Measurements from ENCODE around the gene GYPC.
"Not testable (repeated sequence)": the region's sequence is repeated elsewhere in the genome, so short reads cannot be mapped to it uniquely, and the experiment has no call there.

The GYPC gene

DNA sequence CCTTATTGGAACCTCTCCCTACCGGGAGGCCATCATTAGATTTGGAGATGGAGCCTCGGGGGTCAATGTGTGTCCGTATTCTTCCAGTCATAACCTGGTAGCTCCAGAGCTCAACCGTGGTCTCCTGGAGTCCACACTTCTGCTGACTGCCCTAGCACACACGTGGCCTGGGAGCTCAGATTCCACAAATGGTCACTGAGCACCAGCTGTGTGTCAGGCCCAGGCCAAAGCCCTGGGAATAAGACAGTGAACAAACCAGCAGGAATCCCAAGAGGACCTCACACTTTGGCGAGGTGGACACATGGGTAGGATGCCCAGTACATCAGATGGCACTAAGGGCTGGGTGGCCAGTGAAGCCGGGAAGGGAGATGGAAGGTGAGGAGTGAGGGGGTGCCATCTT is 15.5 kb downstream of the GYPC start:
- no peak for DNase-seq (ENCODE audit: low spot score)

DNA sequence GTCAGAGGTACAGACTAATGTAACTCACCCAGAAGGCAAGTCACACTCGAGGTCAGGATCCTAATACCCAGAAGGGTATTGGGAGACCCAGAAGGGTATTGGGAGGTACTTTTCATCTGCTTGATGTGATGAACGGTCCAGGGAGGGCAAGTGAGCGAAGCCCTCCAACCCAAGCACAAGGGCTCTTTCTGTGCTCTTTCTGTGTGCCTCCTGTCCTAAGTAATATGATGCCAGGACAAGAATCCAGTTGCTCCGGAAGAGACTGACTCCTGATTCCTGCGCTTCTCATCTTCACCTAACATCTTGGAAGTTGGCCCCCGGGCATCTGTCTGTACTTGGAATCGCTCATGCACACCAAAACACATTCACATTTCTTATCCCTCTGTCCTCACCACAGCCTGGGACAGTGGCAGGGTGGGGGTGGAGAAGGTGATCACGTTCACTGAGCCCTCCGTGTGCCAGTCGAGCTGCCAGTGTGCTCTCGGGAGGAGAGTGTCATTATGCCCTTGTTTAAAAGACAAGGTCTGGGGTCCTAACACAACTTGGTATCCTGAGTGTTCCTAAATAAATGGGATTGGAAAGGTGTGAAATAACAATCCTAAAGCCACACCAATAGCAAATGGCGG is 17.1 kb downstream of the GYPC start:
- no peak for DNase-seq (ENCODE audit: low spot score)

DNA sequence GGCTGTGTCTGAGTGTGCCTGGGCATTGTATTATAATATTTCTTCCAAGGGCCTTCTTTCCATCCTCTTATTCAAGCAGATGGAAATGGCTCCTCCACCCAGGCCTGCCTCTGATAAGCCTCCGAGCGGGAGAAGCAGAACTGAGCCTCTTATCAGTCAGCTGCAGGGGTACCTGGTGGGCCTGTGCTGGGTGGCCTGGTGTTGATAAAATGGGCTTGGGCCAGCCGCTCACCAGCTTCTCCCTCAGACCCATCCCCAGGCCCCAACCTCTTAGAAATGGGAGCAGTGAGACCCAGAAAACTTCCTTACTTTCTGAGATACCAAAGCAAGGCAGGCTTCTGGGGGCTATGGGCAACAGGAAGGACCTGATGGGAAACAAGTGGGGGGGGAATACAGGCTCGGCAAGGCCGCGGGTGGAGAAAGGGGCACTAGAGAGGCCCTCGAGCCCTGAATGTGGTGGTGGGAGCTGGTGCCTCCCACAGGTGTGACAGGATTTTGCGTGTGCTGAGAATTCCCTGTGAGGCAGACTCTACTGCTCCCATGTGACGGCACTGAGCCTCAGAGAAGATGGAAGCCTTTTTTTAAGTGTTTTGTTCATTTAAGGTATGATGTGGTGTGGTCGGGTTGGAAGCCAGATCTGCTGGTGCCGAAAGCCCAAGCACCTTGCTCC is 18.3 kb downstream of the GYPC start:
- no peak for DNase-seq (ENCODE audit: low spot score)

DNA sequence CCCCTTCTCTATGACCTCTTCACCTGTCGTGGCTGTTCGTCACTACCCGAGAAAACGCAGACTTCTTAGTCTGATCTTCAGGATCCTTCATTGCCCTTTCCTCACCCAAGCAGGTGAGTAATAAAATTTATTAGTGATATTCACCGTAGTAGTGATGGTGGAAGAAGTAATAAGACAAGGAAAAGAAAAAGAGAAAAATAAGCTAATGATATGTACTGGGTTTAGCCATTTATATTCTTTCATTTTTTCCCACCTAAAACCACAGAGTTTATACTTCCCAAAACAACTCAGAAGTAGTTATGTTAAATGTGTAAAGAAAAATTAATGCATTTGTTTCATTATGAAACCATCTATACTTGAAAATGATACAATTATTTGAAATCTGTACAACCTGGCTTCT is 19.7 kb downstream of the GYPC start:
- DNase-seq (ENCODE audit: low spot score), result no peak

DNA sequence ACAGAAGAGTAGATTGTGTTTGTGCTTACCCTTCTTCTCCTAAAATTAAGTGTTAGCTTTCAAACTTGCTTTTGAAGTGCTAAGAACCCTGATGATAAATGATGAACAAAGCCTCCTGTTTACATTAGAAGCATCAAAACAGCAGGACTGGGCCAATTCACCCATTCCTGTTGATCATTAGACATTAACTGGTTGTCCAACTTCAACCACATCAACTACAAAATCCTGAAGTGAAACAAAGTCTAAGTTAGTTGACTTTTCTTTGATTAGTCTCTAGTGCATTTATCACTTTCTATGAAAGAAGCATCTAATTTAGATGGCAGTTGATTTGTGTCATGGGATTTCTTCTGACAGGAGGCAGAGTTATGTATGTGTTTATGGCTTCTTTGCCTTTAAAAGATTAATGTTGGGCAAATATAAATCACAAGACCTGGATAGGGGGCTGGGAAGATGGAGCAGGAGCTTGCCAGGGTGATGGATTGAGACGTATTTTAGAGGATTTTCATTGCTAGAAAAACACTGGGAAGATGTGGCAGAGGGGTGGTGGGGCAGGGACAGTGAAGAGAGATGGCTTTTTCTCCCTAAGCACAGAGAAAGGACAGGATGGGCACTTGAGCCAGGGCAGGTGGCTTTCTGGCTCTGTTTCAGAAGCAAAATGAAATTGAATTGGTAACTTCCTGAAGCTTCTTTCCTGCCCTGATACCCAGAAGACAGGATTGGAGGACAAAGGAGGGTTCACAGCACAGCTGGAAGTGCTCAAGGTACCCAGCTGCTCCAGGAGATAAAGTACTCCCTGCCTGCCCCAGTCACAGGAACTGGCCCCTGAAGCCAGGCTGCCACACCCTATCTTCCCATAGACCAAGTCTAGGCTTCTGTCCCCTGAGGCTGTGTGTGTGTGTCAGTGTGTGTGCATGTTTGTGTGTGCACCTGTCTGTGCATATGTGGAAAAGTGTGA is 20.5 kb downstream of the GYPC start:
- no peak for DNase-seq (ENCODE audit: low spot score)

DNA sequence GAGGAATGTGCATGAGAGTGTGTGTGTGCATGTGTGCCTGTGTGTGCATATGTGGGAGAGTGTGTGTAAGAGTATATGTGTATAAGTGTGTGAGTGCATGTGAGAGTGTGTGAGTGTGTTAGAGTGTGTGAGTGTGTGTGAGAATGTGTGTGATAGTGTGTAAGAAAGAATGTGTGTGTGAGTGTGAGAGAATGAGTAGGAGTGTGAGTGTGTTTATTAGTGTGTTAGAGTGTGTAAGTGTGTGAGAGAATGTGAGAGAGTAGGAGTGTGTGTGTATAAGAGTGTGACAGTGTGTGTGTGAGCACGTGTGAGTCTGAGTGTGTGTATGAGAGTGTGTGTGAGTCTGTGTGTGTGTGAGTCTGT is 21.2 kb downstream of the GYPC start:
- no peak for DNase-seq (ENCODE audit: low spot score)

DNA sequence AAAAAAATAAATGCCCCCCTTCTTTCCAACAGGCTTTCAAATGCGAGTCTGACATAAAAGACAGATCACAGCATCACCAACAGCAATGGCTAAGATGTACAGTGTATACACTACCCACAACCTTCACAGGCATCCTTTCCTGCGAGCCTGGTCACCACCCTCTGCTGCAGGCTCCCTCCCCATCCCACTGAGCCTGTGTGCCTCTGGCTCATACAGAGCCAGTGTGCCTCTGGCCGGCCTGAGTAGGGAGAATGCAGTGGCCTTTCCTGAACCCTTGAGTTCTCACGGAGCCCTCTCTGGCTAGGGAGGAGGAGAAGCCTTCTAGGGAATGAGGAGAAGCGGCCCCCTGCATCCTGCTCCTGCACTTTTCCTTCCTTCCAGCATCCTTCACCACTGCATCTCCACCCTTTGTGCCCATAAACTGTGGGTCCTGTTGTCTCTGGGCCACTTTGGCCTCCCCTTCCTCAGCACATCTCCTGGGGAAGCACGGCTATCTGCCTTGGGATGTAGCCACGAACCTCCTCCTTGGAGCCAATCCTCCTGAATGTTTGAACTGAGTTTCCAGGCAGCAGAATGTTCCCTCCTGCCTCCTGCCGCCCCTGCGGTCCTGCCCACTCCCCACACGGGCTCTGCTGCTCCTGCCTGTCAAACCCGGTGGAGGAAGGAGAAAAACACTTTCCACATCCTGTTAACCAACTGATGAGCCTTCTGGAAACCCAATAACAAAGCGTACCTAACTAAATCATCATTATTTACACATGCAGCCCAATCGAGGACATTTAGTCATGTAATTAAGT is 22.5 kb downstream of the GYPC start:
- DNase-seq (ENCODE audit: low spot score), result no peak

DNA sequence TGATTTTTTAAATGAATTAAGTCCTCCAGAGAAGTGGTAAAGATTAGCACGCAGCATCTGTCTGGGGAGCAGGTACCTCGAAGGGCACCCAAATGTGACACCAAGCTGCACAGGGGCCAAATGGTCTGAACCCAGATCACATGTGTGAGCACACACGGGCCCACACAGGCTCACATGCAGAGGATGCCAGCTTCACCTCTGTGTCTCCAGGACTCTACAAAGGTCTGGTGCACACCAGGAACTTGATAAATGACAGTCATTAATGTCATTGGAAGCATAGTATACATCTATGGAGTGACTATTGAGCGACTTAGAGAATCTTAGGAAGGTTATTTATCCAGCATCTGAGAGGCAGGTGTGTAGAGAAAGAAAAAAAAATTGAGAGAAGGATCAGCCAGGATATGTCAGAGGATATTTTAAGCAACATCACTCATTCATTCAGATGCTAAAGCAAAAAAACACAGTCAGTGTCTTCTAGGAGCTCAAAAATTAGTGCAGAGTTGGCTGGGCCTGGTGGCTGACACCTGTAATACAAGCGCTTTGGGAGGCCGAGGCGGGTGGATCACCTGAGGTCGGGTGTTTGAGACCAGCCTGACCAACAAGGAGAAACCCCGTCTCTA is 23.2 kb downstream of the GYPC start:
- DNase-seq (ENCODE audit: low spot score), result no peak

DNA sequence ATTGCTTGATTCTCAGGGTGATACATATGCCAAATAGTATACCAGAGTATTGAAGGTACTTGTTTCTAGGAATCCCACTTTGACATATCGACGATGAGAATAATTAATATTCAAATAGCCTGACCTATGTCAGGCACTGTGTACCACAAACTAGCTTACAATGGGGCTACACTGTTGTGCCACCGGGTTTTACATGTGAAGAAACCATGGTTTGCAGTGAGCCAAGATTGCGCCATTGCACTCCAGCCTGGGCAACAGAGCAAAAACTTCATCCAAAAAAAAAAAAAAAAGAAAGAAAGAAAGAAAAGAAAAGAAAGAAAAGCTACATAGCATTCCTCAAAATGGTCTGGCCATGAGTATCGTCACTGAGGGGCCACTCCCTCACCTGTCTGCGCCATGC is 25.5 kb downstream of the GYPC start:
- no peak for DNase-seq (ENCODE audit: low spot score)

DNA sequence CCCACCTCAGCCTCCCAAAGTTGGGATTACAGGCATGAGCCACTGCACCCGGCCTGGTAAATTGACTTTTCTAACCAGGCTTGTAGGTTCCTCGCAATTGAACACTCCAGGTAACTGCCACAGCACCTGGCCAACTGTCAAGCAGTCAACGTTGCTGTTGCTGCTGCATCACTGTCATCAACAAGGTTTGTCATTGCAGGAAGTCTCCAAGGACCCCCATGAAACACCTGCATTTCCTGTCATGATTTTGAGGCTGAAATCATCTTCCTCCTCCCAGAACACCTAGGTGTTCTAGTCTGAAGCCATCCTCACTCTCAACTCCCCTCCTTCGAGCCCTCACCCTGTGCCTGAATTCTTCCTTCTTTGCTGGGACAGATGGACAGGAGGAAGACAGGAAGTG is 29.7 kb downstream of the GYPC start:
- DNase-seq (ENCODE audit: low spot score), result no peak

DNA sequence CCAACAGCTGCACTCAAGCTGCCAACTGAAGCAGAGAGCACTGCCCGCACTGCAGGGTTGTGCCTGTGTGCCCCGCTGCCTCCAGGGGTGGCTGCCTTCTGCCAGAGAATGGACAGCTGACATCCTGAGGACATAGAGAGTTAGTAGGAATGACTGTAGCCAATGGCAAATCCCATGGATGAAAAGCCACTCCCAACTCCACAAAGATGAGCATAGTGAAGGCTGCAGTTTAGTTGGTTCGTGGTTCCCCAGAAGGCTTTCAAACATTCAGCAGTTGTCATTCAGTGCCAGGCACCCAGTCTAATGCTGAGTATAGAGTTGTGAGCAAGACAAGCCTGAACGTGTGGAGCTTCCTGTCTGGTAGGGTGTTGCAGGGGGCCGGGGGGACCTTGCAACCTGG is 30.3 kb downstream of the GYPC start:
- DNase-seq (ENCODE audit: low spot score), result no peak

DNA sequence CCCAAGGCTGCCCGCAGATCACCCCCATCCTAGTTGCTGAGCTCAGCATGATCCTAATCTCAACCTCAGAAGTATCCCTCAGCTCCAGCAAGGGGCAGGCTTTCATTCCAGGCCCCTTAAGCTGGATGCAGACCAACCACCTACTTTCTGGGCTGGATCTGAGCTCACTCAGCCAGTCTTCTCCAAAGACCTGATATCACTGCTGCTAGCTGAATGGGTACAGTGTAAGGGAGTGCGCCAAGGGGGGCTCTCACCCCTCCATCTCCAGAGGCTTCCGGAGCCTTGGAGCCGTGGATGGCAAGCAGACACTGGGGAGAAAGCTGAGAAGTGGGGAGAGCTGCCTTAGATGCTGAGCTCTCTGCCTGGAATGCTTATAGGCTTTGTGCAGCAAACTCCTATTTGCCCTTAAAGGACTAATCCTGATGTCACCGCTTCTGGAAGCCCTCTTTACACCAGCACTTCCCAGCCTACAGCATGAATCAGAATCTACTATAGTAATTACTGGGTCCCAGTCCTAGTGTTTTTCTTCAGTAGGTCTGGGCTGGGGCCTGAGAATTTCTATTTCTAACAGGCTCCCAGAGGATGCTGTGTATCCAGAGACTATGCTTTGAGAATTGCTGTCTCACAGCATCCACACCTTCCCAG is 31.0 kb downstream of the GYPC start:
- no peak for DNase-seq (ENCODE audit: low spot score)

DNA sequence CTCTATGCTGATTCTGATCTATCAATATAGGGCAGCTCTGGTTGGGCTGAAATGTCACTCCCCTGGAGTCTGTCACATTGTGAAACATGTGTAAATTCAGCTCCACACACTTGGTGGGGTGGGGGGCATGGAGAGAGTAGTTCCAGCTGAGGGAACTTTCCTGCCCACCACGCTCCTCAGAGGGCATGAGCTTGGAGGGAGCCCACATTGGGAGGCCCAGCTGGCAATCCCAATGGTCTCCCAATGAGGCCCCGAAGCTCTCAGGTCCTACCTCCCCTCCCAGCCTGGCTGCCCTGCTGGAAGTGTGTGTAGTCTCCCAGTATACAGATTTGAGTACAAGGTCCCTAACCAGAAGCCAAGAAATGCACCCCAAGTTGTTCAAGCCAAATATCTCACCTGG is 31.5 kb downstream of the GYPC start:
- DNase-seq (ENCODE audit: low spot score), result no peak

DNA sequence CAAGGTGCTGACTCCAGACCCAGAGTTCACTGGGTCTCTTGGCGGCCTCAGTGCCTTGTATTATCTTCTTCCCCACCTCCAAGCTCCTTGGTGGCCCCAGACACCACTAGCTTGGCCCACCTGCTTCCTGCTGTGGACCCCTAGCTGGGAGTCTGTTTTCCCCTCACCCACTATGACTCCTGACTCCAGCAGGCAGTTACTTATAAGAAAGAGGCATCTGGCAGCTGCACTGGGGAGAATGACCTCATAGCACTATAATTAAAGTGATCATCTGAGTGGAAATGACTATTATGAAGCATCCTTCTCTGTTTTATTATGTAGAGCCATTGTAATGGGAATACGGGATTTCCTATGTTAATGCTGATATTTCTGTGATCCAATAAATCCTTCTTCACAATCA is 32.6 kb downstream of the GYPC start:
- DNase-seq (ENCODE audit: low spot score), result not testable (repeated sequence)

DNA sequence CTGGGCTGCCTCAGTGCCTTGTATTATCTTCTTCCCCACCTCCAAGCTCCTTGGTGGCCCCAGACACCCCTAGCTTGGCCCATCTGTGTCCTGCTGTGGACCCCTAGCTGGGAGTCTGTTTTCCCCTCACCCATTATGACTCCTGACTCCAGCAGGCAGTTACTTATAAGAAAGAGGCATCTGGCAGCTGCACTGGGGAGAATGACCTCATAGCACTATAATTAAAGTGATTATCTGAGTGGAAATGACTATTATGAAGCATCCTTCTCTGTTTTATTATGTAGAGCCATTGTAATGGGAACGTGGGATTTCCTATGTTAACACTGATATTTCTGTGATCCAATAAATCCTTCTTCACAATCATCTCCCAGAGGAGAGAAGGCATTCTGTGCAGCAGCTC is 36.3 kb downstream of the GYPC start:
- DNase-seq (ENCODE audit: low spot score), result not testable (repeated sequence)

DNA sequence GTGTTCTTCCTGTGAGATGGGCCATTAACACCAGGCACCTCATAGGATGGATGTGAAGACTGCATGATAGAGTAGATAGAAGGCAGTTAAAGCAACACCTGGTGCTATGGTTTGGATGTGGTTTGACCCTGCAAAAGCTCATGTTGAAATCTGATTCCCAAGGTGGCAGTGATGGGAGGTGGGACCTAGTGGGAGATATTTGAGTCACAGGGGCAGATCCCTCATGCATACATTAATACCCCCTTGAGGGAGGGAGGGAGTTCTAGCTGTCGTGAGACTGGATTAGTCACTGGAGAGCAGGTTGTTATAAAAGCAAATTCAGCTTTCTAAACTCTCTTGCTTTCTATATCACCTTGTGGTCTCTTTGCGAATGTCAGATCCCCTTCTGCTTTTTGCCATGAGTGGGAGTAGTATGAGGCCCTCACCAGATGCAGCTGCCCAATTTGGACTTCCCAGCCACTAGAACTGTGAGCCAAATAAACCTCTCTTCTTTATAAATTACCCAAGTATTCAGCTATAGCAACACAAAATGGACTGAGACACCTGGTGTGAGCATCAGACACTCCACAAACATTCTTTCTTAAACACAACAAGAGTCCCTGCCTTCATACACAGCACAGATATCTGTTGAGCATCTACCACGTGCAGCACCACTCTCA is 37.1 kb downstream of the GYPC start:
- DNase-seq (ENCODE audit: low spot score), result not testable (repeated sequence)

DNA sequence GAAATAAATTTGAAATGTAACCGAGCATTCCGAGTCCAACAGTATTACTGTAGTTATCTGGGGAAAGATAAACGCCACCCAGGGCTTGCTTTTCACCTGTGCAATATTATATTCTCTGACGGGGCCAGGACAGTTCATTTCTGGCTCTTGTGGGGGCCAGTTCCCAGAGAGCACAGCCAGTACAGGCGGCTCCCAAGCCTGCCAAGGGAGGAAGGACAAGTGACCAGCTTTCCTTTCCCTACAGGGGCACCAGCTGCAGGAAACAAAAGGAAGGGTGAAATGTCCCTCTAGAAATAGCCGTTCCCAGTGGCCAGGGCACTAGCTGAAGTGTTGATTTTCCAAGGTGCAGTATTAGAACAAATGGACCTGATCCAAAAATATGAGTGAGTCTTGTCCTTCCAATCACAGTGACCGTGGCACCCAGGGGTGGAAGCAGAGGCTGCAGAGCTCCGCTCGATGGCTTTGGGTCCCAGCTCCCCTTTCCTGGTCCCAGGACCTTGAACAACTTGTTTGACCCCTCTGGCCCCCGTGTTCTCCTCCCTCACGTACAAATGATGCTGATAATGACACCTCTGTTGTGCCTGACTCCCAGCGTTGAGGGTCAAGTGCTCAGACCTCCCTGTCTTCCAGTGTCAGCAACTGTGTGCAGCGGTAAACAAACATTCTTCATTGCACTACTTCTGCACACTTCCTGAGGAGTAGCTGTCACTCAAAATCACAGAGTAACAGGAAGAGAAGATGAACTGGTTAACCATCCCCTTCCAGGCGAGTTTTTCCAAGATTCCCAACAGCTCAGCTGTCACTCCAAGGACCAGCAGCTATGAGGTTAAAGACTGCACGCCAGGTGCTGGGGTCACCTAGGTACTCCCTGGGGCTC is 40.9 kb downstream of the GYPC start:
- DNase-seq (ENCODE audit: low spot score), result no peak

DNA sequence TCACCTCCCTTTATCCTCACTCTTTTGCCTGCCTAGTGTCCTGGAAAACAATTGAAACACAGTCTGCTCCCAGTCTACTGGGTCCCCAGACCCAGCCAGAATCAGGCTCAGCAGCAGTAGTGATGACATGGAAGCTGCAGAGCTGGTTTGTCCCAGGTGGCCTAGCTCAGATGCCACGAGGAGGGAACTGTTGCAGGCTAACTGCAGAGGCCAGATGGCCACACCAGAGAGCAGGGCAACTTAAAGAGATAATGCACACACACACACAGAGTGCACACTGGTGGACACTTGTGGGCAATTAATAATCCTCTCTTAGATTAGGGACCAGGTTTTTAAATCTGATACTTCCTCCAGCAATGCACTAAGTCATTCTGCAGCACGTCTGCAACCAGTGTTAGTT is 42.4 kb downstream of the GYPC start:
- DNase-seq (ENCODE audit: low spot score), result no peak

DNA sequence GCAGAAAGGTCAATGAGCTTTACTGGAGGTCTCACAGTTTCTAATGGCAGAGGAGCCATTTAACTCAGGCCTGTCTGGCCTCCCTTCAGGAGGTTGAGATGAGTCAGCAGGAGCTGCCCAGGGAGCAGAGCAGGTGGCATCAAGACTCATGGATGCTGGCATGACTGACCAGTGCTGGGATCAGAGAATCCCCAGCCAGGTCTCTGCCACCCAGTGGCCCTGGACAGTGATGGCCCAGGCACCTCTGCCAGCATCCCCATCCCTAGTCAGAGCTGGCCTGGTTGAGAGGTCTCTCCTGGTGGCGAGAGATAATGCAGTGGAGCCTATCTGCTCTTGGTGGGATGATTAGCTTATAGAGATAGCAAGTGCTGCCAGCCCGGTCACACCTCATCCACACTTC is 43.1 kb downstream of the GYPC start:
- no peak for DNase-seq (ENCODE audit: low spot score)

Data from CD4-positive, alpha-beta T cell treated with Interleukin-6 at 100 ng/mL for 8 hours (primary cell).